HG02759 (cell line): ENCODE data around the gene HAPSTR1.

Source experiments
- ATAC-seq: cut with Tn5 transposase; IDR thresholded peaks from one replicate; pipeline ENCODE4 v1.9.1; 2021; ENCODE audit warnings: mild to moderate bottlenecking, moderate library complexity; ENCODE audit not compliant: unreplicated experiment

The HAPSTR1 gene

GRCh38 chr16:9119795-9120194 lies 28.4 kb downstream of the HAPSTR1 start:
- ATAC-seq = no peak

- ATAC-seq = no peak
Observed at GRCh38 chr16:9122342-9122741, 30.9 kb downstream of the HAPSTR1 start.

GRCh38 chr16:9122969-9123368 lies 31.5 kb downstream of the HAPSTR1 start:
- no peak for ATAC-seq

- no peak for ATAC-seq
Observed at GRCh38 chr16:9123401-9123800, 32.0 kb downstream of the HAPSTR1 start.

GRCh38 chr16:9123871-9124270 lies 32.4 kb downstream of the HAPSTR1 start:
- ATAC-seq = peak; percentile 47

GRCh38 chr16:9124444-9124843 lies 33.0 kb downstream of the HAPSTR1 start:
- no peak for ATAC-seq

GRCh38 chr16:9124908-9125584 lies 33.6 kb downstream of the HAPSTR1 start:
- ATAC-seq = no peak

GRCh38 chr16:9125658-9126505 lies 34.4 kb downstream of the HAPSTR1 start:
- no peak for ATAC-seq

GRCh38 chr16:9126609-9127008 lies 35.2 kb downstream of the HAPSTR1 start:
- ATAC-seq = no peak

- no peak for ATAC-seq
Observed at GRCh38 chr16:9128346-9129342, 37.2 kb downstream of the HAPSTR1 start.

- no peak for ATAC-seq
Observed at GRCh38 chr16:9134306-9134705, 42.9 kb downstream of the HAPSTR1 start.

GRCh38 chr16:9134739-9135138 lies 43.3 kb downstream of the HAPSTR1 start:
- peak; percentile 61 for ATAC-seq

- ATAC-seq = peak; percentile 61
Observed at GRCh38 chr16:9135797-9136196, 44.4 kb downstream of the HAPSTR1 start.

- ATAC-seq = no peak
Observed at GRCh38 chr16:9136596-9136995, 45.2 kb downstream of the HAPSTR1 start.

- ATAC-seq = no peak
Observed at GRCh38 chr16:9138021-9138680, 46.7 kb downstream of the HAPSTR1 start.

- peak; percentile 48 for ATAC-seq
Observed at GRCh38 chr16:9138731-9139501, 47.5 kb downstream of the HAPSTR1 start.

- no peak for ATAC-seq
Observed at GRCh38 chr16:9139965-9140364, 48.5 kb downstream of the HAPSTR1 start.
